HG02885 (cell line): Measurements from ENCODE around the gene CMIP.
"Not testable (repeated sequence)": the region's sequence is repeated elsewhere in the genome, so short reads cannot be mapped to it uniquely, and the experiment has no call there.

ENCODE experiments used
- ATAC-seq: cut with Tn5 transposase; IDR thresholded peaks from one replicate; pipeline ENCODE4 v1.9.1; 2021; ENCODE audit warnings: mild to moderate bottlenecking; ENCODE audit not compliant: unreplicated experiment, poor library complexity

Gene CMIP

GRCh38 chr16:81574168-81574567 lies 129.6 kb downstream of the CMIP start:
- ATAC-seq = no peak

DNA sequence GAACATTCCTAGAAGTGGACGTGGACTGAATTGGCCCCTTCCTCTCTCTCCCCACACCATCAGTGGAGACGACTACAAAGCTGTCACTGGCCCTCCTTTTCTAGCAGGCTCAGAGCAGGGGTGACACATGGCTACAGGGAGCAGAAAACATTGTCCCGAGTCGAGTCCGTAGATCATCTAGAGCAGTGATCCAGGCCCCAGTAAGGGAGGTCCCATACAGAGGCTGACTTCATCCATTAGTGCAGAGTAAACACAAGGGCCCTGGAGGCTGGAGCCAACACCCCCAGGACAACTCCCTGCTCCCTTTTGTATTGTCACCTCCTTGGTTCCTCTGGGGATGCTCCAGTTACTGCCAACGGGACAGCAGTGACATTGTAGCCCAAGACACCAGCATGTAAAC lies 130.7 kb downstream of the CMIP start:
- no peak for ATAC-seq

DNA sequence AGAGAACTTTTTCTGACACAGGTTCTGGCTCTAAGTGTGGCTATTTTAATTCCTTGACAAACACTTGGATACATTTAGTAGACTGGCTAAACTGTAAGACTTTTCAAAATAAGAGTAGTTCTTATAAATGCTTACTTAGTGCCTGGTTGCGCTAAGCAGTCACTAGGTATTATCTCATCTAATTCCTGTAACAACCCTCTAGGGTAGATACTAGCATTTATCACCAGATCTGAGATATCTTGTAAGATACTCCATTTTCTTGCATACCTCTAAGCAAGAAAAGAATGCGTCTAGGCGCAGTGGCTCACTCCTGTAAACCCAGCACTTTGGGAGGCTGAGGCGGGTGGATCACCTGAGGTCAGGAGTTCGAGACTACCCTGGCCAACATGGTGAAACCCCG lies 131.2 kb downstream of the CMIP start:
- ATAC-seq = no peak

DNA sequence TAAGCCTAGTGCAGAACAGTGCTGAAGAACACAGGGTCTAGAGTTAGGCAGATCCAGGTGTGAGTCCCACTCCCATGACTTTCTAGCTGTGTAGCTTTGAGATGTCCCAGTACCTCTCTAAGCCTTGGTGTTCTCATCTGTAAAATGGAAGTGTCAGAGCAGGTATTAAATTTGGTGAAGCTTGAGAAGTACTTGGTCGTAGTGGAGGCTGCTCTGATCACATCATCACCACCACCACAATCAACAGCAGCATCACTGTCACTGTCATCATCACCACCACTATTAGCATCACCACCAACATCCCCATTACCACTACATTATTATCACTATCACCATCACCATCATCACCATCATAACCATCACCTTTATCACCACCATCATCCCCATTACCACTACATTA lies 132.1 kb downstream of the CMIP start:
- ATAC-seq = no peak

DNA sequence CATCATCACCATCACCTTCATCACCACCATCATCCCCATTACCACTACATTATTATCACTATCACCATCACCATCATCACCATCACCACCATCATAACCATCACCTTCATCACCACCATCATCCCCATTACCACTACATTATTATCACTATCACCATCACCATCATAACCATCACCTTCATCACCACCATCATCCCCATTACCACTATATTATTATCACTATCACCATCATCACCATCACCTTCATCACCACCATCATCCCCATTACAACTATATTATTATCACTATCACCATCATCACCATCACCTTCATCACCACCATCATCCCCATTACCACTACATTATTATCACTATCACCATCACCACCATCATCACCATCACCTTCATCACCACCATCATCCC lies 132.7 kb downstream of the CMIP start:
- not testable (repeated sequence) for ATAC-seq

GRCh38 chr16:81578076-81578475 lies 133.5 kb downstream of the CMIP start:
- no peak for ATAC-seq

- ATAC-seq = no peak
Observed at GRCh38 chr16:81578636-81579413, 134.2 kb downstream of the CMIP start.

DNA sequence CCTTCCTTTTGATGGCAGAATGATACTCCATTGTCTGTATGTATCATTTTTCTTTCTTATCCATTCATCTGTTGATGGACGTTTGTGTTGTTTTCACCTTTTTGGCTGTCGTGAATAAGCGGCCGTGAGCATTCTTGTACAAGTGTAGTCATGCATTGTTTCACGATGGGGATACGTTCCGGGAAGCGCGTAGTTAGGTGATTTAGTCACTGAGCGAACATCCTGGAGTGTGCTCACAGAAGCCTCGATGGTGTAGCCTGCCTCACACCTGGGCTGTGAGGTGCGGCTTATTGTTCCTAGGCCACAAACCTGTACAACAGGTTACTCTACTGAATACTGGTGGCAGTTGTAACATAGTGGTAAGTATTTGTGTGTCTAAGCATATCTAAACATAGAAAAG lies 136.5 kb downstream of the CMIP start:
- ATAC-seq = no peak

DNA sequence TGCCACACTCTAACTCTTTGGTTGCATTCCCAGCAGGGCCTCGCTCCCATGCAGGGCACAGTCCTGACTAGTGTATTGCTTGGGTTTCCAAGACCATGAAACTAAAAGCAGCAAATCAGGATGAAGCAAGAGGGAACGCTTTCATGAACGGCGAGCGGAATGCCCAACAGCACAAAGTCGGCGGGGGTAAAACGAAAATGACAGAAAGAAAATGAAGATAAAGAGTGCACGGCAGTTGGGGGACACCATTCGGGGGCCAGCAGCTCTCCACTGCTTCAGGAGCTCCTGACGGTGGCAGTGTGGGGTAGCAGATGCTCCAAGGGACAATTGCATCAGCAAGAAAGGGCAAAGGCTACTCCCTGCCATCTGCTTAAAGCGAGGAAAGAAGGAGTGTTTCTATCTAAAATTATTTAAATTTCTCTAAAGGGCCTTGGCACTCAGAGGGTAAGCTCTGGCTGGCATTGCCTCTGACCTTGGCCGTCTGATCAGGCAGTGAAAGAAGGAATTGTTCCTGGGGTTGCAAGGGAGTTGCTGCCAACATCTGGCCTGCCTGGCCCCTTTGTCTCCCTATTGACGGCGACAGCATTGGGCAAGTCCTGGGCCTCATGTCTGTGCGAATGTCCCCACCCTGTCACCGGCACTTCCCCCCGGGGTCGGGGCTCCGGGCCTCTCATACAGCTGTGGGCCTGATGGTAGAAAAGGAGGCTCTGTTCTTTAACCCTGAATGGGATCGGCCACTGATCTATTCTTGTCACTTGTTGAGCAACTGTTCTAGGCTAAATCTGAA lies 138.2 kb downstream of the CMIP start:
- ATAC-seq = no peak

DNA sequence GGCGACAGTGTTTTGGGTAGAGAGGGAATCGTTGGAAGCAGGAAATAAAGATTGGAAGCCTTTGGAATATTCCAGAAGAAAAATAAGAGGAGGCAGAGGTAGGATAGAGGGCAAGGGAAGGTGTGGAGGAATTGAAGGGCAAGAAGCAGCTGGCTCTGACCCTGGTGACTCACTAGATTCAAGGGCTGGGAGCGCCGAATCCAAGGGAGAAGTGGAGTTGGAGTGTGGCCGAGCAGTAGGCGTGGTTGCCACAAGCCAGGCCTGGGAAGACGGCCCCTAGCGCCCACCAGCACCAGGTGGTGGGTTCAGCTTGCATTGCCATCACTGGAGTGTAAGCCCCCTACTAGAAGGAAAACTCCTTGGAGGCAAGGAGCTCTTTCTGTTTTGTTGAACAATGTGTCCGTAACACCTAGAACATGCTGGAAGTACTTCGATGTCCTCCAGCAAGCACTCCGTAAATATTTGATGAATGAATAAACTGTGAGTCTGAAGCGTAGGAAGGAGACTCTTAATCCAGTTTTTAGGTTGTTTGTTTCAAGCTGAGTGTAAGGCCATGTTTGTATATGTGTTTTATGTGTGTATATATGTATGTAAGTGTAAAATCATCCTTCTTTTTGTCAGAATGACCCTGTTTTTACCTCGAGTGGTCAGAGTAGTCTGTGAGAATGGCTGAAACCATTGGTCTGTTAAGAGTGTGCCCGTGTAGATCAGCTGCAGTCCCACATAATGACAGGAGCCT lies 139.5 kb downstream of the CMIP start:
- ATAC-seq = no peak

GRCh38 chr16:81585785-81586184 lies 141.2 kb downstream of the CMIP start:
- ATAC-seq = no peak

- no peak for ATAC-seq
Observed at GRCh38 chr16:81586417-81586816, 141.8 kb downstream of the CMIP start.

DNA sequence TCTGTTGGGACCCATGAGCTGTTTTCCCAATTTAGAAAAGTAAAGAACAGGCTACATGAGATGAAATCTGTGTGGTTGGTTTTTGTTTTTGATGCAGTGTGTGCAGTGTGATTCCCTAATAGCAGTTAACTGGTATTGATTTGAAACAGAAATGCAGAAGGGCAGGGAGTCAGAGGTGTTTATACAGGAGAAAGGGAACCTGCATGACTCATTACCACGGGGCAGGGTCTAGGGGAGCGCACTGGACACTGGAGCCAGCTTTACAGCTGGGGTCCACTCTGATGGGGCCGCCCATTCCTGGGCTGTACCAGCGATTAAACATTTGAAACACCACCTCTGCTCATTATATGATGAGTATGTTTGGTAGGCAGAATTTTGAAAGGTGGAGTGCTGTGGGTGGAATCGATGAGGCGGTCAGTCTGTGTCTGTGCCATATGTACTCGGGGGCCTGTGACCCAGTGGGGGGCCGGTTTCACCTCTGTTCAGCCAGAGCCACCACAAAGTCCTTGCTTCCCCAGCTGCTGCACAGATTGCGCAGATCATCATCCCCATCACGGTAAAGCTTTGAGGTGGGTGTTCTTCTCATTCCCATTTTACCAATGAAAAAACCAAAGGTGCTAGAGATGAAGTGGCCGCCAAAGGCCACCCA lies 142.5 kb downstream of the CMIP start:
- no peak for ATAC-seq

GRCh38 chr16:81587626-81588160 lies 143.1 kb downstream of the CMIP start:
- no peak for ATAC-seq

- ATAC-seq = no peak
Observed at GRCh38 chr16:81588326-81589081, 143.9 kb downstream of the CMIP start.

DNA sequence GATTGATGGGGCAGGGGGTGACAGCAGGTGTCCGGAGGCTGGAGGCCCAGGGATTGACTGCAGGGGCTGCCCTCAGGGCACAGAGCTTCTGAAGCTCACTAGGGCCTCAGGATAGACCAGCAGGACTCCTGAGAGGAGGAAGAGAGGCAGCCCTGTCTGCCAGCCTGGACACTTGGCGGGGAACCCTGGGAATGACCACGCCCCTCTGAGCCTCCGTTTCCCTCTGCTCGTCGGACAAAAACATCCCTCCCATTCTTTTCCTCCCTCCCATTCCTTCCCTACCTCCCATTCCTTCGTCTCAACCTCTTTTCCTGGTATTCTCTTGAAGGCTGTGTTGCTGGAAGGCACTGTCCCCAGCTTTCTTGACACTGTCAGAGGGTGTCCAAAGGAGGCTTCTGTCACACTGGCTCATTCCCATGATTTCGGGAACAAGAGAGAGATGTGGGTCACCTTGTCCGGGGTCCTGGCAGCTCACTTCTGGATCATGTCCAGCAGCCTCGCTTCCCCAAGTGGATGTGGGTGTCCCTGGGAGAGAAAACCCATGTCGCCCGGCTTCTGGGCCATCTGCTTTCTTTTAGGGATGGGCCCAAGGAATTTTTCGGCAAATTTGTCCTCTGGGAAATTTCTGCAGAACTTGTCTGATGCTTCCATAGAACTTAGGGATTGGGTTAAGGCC lies 145.5 kb downstream of the CMIP start:
- no peak for ATAC-seq

- no peak for ATAC-seq
Observed at GRCh38 chr16:81590714-81591544, 146.3 kb downstream of the CMIP start.

DNA sequence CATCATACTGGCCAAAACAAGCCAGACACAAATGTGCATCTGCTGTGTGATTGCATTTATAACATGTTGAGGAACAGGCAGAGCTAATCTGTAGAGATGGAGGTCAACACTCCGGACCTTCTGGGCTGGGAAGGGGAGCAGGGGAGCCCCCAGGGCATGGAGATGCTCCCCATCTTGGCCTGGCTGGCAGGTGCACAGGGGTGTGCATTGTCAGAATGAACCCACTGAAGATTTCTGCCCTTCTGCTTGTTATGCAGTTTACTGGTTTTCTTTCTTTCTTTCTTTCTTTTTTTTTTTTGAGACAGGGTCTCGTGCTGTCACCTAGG lies 146.9 kb downstream of the CMIP start:
- no peak for ATAC-seq
